ENCODE results near the gene C3orf18.
"Not testable (repeated sequence)": the region's sequence is repeated elsewhere in the genome, so short reads cannot be mapped to it uniquely, and the experiment has no call there.

C3orf18 gene

DNA sequence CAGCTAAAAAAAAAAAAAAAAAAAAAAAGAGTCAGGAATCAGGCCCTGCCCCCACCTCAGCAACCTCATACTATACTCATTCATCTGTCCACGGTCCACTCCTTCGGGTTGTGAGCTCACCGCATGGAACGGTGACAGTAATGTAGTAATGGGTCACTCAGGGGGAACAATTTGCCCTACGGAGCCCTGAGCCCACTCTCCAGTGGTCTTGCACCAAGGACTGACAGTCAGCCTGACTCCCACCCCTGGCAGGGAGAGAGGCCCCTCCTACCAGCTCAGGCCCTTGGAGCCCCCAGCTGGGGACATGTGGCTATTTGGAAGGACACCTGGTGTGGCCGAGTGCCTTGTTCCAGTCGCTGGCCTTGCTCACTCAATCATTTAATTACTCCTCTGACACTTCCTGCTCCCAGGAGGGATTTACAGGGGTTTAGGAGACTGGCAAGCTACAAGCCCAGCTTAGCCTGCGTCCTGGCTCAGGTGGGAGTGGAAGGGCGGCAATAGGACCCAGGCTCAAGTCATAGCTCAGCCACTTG is 44.2 kb downstream of the C3orf18 start:
- no peak for DNase-seq (ENCODE audit: low spot score)

DNA sequence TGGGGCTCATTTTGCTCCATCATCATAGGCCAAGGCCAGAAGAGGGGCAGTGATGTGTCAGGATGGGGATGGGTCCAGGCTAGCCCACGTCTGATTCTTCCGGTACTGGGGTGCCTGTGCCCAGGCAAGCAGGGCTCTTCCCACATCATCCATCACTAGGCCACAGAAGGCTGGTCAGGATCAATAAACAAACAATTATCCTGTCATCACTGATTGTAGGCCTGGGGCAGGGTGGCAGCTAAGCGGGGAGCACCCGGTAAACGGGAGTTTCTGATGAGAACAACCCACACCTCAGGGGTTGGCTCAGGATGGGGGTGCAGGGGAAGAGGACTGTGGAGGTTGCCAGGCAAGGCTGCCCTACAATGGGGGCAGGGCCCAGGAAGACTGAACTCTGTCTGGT is 46.0 kb downstream of the C3orf18 start:
- DNase-seq (ENCODE audit: low spot score): no peak

DNA sequence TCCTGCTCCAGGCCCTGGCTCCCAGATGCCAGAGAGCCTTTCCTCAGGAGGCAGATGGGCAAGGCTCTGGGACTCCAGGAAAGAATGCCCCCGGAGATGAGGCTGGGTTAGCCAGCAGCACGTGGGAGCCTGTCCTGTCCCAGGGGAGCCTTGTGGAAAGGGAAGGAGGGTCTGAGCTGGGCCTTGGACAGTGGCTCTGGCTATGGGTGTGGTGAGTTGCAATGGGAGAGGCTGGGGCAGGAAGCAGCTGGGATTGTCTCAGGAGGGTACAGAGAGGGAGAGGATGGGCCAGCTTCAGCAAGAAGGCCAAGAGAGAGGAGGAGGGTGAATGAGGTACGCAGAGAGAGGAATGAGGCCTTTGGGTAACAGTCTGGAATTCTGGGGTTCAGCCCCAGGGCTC is 46.7 kb downstream of the C3orf18 start:
- no peak for DNase-seq (ENCODE audit: low spot score)

DNA sequence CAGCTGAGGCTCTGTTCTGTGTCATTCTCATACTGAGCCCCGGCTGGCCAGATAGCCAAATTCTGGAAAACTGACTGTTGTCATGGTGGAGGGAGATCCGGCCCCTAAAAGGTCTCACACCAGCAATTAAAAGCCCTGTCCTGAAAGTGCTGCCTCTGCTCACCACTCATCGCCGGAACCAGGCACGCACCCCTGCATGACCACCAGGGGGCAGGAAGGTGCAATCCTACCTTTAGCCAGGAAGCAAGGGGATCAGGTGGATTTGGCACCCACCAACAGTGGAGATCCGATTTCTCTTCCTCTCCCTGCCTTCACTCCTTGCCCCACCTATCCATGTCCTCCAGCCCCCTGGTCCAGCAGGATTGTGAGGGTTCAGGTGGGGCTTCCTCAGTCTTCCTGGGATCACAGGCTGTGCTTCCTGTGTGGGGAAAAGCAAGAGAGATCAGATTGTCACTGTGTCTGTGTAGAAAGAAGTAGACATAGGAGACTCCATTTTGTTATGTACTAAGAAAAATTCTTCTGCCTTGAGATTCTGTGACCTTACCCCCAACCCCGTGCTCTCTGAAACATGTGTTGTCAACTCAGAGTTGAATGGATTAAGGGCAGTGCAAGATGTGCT is 48.0 kb downstream of the C3orf18 start:
- peak; percentile 23 for DNase-seq (ENCODE audit: low spot score)

DNA sequence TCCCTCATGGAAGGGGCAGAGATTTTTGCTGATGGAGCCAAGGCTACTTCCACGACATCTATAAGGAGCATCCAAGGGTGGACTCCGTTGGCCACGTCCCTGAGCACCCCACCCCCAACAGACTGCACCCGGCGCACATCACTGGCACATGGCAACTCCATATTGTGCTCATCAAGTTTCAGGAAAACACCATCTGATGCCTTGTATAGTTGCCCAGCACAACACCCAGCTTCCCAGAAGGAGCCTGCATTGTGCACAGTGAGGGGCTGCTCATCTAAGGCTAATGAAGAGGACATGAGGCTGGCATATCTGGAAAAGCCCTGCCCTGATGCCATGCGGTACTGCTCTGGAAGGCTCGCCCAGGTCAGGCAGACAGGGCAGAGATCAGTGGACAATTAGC is 49.1 kb downstream of the C3orf18 start:
- no peak for DNase-seq (ENCODE audit: low spot score)

DNA sequence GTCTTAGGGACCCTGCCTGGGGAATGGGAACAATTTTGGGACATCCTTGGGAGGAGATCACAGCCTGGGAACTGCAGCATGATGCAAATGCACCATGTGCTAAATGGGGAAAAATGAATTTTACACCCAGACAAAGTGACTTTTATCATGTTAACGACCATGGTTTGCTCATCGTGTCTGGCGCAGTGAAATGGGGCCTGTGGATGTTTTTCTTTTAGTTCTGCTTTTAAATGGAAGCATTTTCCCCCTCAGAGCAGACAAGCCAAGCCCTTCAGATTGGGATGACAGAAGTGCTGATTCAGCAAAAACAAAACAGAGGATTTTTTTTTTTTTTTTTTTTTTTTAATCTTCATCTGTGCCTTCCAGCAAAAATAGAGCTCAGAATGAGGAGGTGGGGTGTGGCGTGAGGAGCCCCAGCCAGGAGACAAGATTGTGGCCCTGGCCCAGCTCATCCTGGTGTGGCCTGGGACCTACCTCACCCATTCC is 49.8 kb downstream of the C3orf18 start:
- DNase-seq (ENCODE audit: low spot score): no peak

DNA sequence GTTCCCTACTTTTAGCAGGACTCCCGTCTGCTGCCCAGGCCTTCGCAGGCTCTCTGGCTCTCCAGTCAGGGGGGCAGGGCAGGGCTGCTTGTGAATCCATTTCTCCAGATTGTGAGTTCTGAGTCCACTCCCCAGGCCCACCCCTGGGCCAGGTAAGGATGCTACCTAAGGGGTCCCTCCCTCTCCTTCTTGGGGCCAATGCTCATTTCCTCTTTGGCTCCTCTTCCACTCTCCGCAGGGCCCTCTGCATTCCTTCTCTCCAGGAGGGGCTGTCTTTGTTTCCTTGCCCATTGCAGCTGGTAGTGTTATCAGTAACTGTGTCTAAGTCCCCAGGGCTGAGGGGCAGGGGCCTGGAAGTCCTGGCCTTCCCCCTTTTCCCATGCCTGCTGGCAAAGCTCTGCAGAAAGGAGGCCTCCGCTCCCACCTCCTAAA is 51.1 kb downstream of the C3orf18 start:
- DNase-seq (ENCODE audit: low spot score): no peak

DNA sequence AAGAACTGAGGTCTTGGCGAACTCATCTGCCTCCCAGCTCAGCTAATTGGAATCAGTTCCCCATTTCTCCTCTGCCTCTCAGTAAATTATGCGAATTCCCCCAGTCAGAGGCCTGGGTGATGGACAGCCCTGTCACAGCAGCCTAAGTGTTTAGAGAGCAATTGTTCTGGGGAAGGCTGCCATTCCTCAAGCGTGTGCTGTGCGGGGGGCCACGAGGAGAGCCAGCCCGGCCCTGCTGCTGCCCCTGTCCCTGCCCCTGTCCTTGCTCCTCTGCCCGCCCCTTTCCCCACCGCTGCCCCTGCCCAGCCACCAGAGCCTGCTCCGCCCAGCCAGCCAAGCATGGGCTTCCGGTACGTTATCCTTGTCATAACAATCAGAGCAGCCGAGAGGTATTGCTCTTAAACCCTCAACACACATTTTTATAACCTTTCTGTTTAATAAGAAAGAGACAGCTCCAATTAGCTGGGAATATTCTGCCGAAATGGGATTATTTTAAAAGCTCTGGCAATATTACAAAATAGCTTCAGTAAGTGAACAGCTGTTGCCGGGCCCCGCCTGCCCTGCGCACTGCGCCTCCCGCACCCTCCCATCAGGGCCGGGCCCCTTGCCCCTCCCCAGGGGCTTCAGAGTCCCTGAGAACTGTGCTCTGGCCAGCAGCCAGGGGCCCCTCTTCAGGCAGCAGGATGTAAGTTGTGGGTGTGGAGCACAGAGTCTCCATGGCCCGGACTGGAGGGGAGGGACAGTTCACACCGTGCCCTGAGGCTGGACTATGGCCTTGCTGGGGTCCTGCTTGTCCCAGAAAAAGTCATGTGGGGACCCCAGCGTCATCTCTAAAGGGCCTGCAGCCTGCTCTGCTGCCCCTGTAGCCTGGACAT is 51.7 kb downstream of the C3orf18 start:
- no peak for DNase-seq (ENCODE audit: low spot score)

DNA sequence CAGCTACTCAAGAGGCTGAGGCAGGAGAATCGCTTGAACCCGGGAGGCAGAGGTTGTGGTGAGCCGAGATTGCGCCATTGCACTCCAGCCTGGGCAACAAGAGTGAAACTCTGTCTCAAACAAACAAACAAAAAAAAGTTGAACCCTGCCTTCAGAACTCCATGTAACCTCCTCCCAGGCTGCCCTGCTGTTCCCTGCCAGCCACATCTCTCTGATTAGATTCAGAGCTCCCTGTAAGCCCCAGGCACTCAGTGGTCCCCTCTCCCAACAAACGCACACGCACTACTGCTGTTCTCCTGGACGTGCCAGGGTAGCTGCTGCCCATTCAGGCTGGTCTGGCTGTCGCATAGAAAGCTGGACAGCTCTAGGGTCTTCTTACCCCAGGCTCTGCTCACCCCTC is 54.6 kb downstream of the C3orf18 start:
- DNase-seq (ENCODE audit: low spot score): not testable (repeated sequence)

DNA sequence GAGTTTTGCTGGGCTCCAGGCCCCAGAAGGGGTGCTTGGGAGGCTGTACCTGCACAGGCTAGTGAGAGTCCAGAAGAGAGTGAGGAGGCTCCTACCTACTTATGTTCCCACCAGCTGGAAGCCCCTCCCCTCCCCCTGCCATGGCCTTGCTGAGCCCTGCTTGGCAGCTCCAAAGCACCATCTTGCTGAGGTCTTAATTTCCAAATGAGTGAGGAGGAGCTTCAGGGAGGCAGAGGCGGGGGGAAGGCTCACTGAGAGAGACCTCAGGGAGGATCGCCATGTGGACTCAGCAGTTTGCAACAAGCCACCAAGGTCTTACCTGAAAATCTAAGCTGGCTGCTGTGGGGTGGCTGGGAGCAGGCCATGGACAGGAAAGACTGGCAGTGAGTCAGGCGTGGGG is 55.4 kb downstream of the C3orf18 start:
- DNase-seq (ENCODE audit: low spot score): no peak

DNA sequence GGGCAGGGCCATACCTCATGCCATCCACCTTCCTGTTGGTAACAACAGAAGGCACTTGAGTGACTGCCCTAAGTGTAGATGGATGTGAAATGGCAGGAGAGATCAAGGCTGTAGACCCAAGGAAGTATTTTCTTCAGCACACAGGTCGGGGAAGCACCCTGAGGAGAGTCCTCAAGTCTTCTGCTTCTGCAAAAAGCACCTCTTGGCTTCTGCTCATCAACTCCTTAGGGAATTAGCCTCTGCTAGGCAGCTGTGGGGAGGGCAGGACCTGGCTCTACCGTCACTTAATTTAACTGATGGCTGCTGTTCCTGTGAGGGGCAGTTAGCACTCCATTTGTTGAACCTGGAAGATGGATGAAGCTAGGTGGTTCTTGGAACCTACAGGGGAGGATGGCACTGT is 57.2 kb downstream of the C3orf18 start:
- DNase-seq (ENCODE audit: low spot score): no peak

DNA sequence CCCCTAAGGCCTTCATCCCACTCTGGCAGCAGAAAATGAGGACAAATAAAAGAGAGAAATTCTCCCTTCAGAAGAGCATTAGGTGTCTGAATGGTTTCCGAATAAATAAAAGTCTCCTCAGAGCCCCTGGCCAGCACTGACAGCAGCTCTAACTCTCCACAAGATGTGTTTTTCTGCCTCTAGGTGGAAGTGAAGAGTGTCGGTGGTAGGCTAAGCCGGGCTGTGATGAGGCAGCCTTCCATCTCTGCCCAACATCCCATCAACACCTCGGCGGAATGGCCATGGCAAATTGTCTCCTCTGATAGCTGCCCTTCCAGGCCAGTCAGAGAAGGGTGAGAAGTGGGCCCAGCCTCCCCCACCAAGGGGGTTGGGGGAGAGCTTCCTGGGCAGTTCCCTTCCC is 57.8 kb downstream of the C3orf18 start:
- no peak for DNase-seq (ENCODE audit: low spot score)

DNA sequence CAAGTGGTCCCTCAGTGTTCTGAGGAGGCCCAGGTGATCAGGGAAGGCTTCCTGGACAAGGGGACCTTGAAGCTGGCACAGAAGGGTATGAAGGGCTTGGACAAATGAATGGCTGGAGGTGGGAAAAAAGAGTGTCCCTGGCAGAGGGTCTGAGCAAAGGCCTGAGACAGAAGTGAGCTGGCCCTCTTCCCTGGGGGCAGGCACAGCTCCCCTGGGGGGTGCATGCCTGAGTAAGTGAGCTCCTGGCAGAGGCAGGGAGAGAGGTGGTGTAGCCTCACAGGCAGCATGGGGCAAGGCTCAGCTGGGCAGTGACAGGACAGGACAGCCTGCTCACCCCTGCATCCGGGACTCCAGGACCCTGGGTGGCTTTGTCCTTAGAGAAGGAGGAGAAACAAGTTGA is 58.7 kb downstream of the C3orf18 start:
- DNase-seq (ENCODE audit: low spot score): no peak

Measured in pons (tissue), 1 donor.